Smooth muscle cell (in vitro differentiated cells): ENCODE measurements around the gene DHX35. TPM values are rescaled to one million over a fixed set of nuclear protein-coding genes. Genes with fewer than 3 reads are reported as not detected.

ENCODE experiments used
- DNase-seq: peaks from one replicate; lab custom pipeline; 2025; ENCODE audit not compliant: unreplicated experiment; lab: John Stamatoyannopoulos, UW
- H2AFZ ChIP-seq: fragments of 200-600 bp; sonication (generic); 2 replicates; pipeline ENCODE4 v1.6.0; 2016; ENCODE audit warnings: antibody characterized with exemption, low read depth, mild to moderate bottlenecking
- H3F3A ChIP-seq: fragments of 200-600 bp; sonication (generic); 2 replicates; pipeline ENCODE4 v1.6.0; 2017; ENCODE audit warnings: antibody characterized with exemption, low read depth
- H3K27ac ChIP-seq: fragments of 200-600 bp; sonication (generic); 2 replicates; pipeline ENCODE4 v1.5.1; 2016; ENCODE audit warnings: low read depth, mild to moderate bottlenecking
- H3K27me3 ChIP-seq: fragments of 200-600 bp; sonication (generic); 2 replicates; pipeline ENCODE4 v1.6.1; 2016; ENCODE audit warnings: low read depth, mild to moderate bottlenecking
- H3K36me3 ChIP-seq: fragments of 200-600 bp; sonication (generic); 2 replicates; pipeline ENCODE4 v1.5.1; 2016; ENCODE audit warnings: low read depth
- H3K4me1 ChIP-seq: fragments of 200-600 bp; sonication (generic); 2 replicates; pipeline ENCODE4 v1.5.1; 2016; ENCODE audit warnings: low read depth
- H3K4me2 ChIP-seq: fragments of 200-600 bp; sonication (generic); 2 replicates; pipeline ENCODE4 v1.6.0; 2016; ENCODE audit warnings: mild to moderate bottlenecking
- H3K4me3 ChIP-seq: fragments of 200-600 bp; sonication (generic); 2 replicates; pipeline ENCODE4 v1.5.1; 2016; ENCODE audit warnings: mild to moderate bottlenecking
- H3K79me2 ChIP-seq: fragments of 200-600 bp; sonication (generic); 2 replicates; pipeline ENCODE4 v1.6.0; 2016; ENCODE audit warnings: low read depth, mild to moderate bottlenecking
- H3K9ac ChIP-seq: fragments of 200-600 bp; sonication (generic); 2 replicates; pipeline ENCODE4 v1.6.0; 2016; ENCODE audit warnings: low read depth
- H3K9me3 ChIP-seq: fragments of 200-600 bp; sonication (generic); replicated peaks from 2 replicates; pipeline ENCODE4 v1.5.1; 2016; ENCODE audit warnings: low read depth
- H4K20me1 ChIP-seq: fragments of 200-600 bp; sonication (generic); 2 replicates; pipeline ENCODE4 v1.6.0; 2016; ENCODE audit warnings: low read depth
- CTCF ChIP-seq: fragments of 200-600 bp; sonication (generic); IDR thresholded peaks from 2 replicates; pipeline ENCODE4 v1.5.1; 2017; ENCODE audit warnings: borderline replicate concordance, mild to moderate bottlenecking, antibody characterized with exemption; ENCODE audit not compliant: insufficient read depth, poor library complexity, severe bottlenecking
- WGBS: methylation state at CpG from one replicate; pipeline ENCODE4 v1.1.7; 2016; ENCODE audit warnings: low lambda C conversion rate; 5-methylcytosine and 5-hydroxymethylcytosine counted together
- polyA plus RNA-seq: library from polyadenylated mRNA; unstranded; fragments of >200 nt; fragmentation: Nextera tagmentation; extraction: Ambion mirVana; gene quantifications from 2 replicates; pipeline ENCODE4 v1.2.1, GENCODE V29; 2016
- total RNA-seq: library from RNA; depleted of rRNA; stranded (reverse); fragments of >200 nt; gene quantifications from 2 replicates; pipeline ENCODE4 v1.2.3, GENCODE V29; 2014

DHX35 gene
- total and polyA plus RNA-seq, 2 experiments from 2014 or later, result 4.5 to 9.5 TPM

GRCh38 chr20:38919683-38920082 is 42.5 kb upstream of the DHX35 start:
- TF ChIP-seq CTCF, result no peak
- no peak overlapping the region for H3K4me3 ChIP-seq
- no peaks in the 10 kb centered on the region for H3K79me2 ChIP-seq
- H3K9ac ChIP-seq, result no peak overlapping the region
- no peaks in the 10 kb centered on the region for H3K4me1 ChIP-seq
- H2AFZ ChIP-seq, result no peak overlapping the region
- WGBS, result 94% methylated on average over 7 of the region's 7 CpGs
- H3K27me3 ChIP-seq, result peaks cover 29% of the 10 kb centered on the region
- DNase-seq, result no peak
- no peak overlapping the region for H3K4me2 ChIP-seq
- no peaks in the 10 kb centered on the region for H3K36me3 ChIP-seq
- no peaks in the 10 kb centered on the region for H4K20me1 ChIP-seq
- no peaks in the 10 kb centered on the region for H3F3A ChIP-seq
- H3K9me3 ChIP-seq, result no peaks in the 10 kb centered on the region
- H3K27ac ChIP-seq, result no peak overlapping the region

GRCh38 chr20:38920411-38920810 is 41.7 kb upstream of the DHX35 start:
- H4K20me1 ChIP-seq, result no peaks in the 10 kb centered on the region
- no peak overlapping the region for H3K4me2 ChIP-seq
- WGBS, result 84% methylated on average over 3 of the region's 3 CpGs
- no peaks in the 10 kb centered on the region for H3K36me3 ChIP-seq
- no peaks in the 10 kb centered on the region for H3K79me2 ChIP-seq
- no peaks in the 10 kb centered on the region for H3K4me1 ChIP-seq
- no peak overlapping the region for H3K9ac ChIP-seq
- H3F3A ChIP-seq, result no peaks in the 10 kb centered on the region
- peaks cover 29% of the 10 kb centered on the region for H3K27me3 ChIP-seq
- H3K4me3 ChIP-seq, result no peak overlapping the region
- TF ChIP-seq CTCF, result no peak
- DNase-seq, result no peak
- no peak overlapping the region for H2AFZ ChIP-seq
- no peak overlapping the region for H3K27ac ChIP-seq
- no peaks in the 10 kb centered on the region for H3K9me3 ChIP-seq

- no peak for DNase-seq
- Histone ChIP-seq H3K4me2 (no peak overlapping the region), H3K4me3 (no peak overlapping the region), H2AFZ (no peak overlapping the region), H3K27ac (no peak overlapping the region), H3F3A (no peaks in the 10 kb centered on the region), H3K27me3 (peaks cover 29% of the 10 kb centered on the region), H3K9me3 (no peaks in the 10 kb centered on the region), H4K20me1 (no peaks in the 10 kb centered on the region), H3K79me2 (no peaks in the 10 kb centered on the region), H3K4me1 (no peaks in the 10 kb centered on the region), H3K36me3 (no peaks in the 10 kb centered on the region), H3K9ac (no peak overlapping the region)
- WGBS, result 75% methylated on average over 9 of the region's 9 CpGs
- no peak for TF ChIP-seq CTCF
Observed at GRCh38 chr20:38920851-38921250, 41.3 kb upstream of the DHX35 start.

- Histone ChIP-seq H4K20me1 (no peaks in the 10 kb centered on the region), H3K27ac (no peak overlapping the region), H3F3A (no peaks in the 10 kb centered on the region), H2AFZ (no peak overlapping the region), H3K4me2 (no peak overlapping the region), H3K9ac (no peak overlapping the region), H3K9me3 (no peaks in the 10 kb centered on the region), H3K27me3 (peaks cover 21% of the 10 kb centered on the region), H3K36me3 (no peaks in the 10 kb centered on the region), H3K79me2 (peaks cover 30% of the 10 kb centered on the region), H3K4me3 (no peak overlapping the region), H3K4me1 (peaks cover 17% of the 10 kb centered on the region)
- 92% methylated on average over 2 of the region's 2 CpGs for WGBS
- no peak for TF ChIP-seq CTCF
- DNase-seq, result no peak
Observed at GRCh38 chr20:38924718-38925117, 37.4 kb upstream of the DHX35 start.
